Erythroblast (primary cell): ENCODE data around the gene KLK4.

Experiments used
- GATA1 ChIP-seq: IDR thresholded peaks from 2 replicates; pipeline ENCODE4 v1.6.1; 2011; ENCODE audit warnings: low read depth, mild to moderate bottlenecking, control low read depth, low read length, moderate library complexity
- POLR2A ChIP-seq: IDR thresholded peaks from 2 replicates; pipeline ENCODE4 v1.6.1; 2011; ENCODE audit warnings: mild to moderate bottlenecking, low read length

DNA sequence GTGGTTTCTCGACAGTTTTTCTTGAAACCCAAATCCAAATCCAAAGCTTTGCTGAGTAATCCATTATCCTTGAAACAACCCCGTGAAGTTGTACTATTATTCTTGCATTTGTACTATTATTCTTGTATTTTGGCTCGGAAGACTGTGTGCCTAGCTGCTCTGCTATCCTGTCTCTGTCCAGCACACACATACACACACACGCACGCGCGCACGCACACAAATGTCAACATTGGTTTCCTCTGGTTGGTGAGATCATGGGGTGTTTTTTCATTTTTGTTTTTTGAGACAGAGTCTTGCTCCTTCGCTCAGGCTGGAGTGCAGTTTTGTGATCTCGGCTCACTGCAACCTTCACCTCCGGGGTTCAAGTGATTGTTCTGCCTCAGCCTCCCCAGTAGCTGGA lies 14.9 kb upstream of the KLK4 start:
- TF ChIP-seq POLR2A (no peak), GATA1 (no peak)
